ENCODE results near the gene FADS2.

GRCh38 chr11:61871158-61871597 lies 43.1 kb downstream of the FADS2 start:
- TF ChIP-seq CTCF (conservative IDR thresholded peaks at IDR 0.05 in 1 of 2, IDR thresholded peaks at IDR 0.05 in 1 of 2; ENCODE audit: extremely low read depth in 1 of 2, insufficient read depth in 1 of 2, low read depth in 1 of 2, low read length in 2 of 2) (peak; percentile 82 to 95), EZH2 (IDR thresholded peaks at IDR 0.05; ENCODE audit: borderline replicate concordance, low read length) (no peak)
